CD4-positive, alpha-beta T cell treated with Interleukin-1 beta for 1 hour (primary cell): ENCODE data around the gene DNM3.
"Not testable (repeated sequence)": the region's sequence is repeated elsewhere in the genome, so short reads cannot be mapped to it uniquely, and the experiment has no call there.

Experiments
- DNase-seq, 2 donors: peaks; one replicate each; pipeline ENCODE4 v3.0.0-alpha.2; 2020 to 2022

Gene DNM3

DNA sequence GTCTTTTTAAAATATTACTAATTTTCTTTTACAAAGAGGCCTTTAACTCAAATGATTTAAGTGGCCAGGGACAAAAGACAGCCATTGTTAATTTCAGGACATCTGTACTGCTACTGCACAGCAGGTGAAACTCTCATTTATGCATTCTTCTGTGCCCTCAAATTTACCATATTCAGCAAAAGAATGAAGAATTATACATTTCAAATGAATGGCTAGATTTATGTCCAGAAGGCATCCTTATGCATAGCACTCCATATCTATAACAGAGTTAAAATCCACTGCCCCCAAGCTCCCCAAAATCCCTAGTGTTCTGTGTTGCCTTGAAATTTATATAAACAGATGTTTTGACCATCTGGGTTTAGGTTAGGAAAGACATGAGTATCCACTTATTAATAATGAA lies 202.6 kb downstream of the DNM3 start:
- DNase-seq = no peak

DNA sequence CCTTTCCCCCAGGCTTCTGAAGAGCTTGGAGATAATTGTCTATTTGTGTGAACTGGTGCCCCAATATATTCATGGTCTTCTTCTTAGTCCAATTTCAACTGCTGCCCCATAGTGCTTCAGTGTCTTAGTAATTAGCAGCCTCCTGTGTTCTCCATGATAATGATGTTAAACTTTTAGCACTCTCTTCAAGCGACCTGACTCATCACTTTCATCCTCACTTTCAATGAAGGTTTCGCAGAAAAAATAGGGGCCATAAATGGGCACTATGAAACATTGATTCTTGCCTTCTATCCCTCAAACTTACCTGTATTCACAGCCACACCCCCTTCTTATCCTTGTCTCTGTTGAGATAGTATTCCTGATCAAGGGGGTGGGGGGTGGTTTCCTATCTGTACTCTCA lies 210.6 kb downstream of the DNM3 start:
- no peak for DNase-seq

DNA sequence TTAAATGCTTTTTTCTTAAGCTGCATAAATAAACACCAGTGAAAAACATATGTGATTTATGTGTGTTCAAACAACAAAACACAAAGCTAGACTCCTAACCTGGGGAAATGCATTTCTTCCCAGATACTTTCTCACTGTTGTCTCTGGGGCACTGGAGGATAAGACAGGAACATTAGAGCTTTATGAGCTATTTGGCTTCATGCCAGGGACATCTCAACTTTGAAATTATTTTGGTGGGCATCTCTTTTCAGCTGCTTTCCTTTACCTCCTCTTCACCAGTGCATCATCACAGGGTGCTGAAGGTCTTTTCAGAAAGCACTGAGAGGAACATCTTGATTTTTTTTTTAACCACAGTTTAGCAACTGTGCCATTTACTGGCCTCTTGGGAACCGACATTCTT lies 212.9 kb downstream of the DNM3 start:
- DNase-seq = no peak

DNA sequence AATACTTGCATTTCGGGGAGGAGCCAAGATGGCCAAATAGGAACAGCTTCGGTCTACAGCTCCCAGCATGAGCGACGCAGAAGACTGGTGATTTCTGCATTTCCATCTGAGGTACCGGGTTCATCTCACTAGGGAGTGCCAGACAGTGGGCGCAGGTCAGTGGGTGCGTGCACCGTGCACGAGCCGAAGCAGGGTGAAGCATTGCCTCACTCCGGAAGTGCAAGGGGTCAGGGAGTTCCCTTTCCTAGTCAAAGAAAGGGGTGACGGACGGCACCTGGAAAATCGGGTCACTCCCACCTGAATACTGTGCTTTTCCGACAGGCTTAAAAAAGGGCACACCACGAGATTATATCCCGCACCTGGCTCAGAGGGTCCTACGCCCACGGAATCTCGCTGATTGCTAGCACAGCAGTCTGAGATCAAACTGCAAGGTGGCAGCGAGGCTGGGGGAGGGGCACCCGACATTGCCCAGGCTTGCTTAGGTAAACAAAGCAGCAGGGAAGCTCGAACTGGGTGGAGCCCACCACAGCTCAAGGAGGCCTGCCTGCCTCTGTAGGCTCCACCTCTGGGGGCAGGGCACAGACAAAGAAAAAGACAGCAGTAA lies 214.6 kb downstream of the DNM3 start:
- DNase-seq = not testable (repeated sequence)

DNA sequence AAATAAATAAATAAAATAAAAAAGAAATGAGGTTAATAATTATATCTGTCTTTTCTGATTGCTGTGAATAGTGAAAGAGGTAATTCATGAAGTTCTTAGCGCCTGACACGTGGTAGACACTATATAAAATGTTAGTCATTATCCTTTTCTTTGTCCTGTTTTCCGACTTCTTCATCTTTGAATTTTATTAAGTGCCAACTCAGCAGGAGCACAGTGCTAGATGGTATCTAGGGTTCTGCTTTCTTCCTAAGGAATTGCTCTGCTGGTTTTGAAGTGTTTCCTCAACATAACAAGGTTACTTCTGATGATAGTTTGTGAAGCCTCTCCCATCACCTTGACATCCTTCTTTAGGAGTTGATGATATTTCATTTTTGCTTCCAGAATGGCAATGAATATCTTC lies 227.0 kb downstream of the DNM3 start:
- no peak for DNase-seq

DNA sequence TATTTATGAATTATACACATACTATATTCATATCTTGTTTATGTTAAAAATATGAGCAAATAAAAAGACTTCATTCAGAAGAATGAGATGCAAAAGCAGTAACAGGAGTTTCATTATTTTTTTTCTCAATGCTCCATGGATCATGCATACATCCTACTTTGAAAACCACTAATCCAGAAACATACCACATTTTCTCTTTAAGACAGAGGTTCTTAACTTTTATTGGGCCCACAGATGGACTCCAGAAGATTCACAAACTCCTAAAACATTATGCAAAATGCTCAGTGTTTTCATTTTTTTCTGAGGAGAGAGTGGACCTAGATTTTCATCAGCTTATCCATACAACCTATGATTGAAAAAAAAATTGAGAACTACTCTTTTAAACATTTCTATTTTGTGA lies 227.8 kb downstream of the DNM3 start:
- no peak for DNase-seq

DNA sequence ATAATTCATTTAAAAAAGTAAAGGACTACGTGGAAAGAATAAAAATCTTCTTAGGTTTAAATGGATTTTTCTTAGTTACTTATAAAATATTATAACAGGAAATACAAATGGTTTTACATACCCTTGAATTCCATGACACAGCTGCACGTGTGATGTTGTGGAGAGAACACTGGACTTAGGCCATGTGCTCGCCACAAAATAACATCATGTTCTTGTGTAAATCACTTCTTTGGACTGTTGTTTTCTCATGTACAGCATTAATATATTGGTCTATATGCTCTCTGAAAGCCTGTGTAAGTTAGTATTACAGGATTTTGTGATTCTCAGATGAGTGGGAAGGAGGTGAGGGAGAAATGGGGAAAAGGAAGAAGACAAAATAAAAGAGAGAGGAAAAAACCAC lies 228.2 kb downstream of the DNM3 start:
- no peak for DNase-seq

DNA sequence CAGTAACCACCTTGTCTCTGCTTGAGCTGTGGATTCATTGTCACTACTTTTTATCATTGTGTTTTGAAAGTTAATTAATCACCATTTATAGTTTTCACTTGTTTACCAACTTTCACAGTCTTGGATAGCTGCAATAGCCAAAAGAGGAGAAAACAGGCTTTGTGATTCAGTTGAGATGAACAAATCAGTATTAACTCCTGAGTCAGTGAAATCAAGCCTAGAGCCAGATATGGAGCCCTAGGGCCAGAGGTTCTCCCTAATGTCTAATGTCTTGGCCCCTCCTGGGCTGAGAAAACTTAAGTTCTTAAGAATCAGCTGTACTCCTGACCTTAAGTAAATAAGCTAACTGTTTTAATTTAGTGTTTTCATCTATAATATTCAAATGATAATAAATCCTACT lies 228.8 kb downstream of the DNM3 start:
- no peak for DNase-seq

DNA sequence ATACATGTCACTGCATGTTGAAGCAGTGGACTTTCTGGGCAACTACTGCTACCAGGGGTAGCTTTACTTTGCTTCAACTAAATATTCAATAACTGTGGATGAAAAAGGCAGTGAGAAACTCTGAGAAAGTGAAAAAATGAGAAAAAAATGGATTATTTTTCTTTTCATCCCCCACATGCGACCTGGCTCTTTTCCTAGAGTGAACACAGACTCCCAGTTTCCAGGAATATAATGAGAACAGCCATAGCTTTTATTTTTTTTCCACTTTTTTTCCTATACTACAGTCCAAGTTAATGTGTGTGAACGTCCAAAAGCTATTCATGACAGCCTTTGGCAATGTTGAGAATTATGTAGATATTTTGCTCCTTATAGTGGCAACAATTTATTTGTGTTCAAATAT lies 230.4 kb downstream of the DNM3 start:
- no peak for DNase-seq

DNA sequence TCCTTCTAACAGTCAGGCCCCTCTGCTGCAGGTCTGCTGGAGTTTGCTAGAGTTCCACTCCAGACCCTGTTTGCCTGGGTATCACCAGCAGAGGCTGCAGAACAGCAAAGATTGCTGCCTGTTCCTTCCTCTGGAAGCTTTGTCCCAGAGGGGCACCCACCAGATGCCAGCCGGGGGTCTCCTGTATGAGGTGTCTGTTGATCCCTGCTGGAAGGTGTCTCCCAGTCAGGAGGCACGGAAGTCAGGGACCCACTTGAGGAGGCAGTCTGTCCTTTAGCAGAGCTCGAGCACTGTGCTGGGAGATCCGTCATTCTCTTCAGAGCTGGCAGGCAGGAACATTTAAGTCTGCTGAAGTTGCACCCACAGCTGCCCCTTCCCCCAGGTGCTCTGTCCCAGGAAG lies 238.6 kb downstream of the DNM3 start:
- not testable (repeated sequence) for DNase-seq

DNA sequence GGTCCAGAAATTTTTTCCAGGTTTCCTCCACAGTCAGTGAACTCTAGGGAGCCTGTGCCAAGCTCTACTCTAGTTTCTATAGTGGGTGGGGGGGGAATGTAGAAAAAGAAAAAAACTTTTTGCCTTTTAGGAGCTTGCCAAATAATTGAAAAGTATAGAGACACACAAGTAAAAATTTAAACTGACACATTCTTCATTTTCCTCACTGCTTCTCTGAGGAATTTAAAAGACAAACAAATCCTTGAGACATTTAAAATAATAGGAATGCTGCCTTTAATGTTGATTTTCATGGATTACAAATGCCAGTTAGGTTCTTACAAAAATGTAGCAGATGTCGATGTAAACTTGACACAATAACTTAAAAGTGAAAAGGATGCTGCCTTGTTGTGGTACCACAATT lies 241.9 kb downstream of the DNM3 start:
- DNase-seq = no peak

DNA sequence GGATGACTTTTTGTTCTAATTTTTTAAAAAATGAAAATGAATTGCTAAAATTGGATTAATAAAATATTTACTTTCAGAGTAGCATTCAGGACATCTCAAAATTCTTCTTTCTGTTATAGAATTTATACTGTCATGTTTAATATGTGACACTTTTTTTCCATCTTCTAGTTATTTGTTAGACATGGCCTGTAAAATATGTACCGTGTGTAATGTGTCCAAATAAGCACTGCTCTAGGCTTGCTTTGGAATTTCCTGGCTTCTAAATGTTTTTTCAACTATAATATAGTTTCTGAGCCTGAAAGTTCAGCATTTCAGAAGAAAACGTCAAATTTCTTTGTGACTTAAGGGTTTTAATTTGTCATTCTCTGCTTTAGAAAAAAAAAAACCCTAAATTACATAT lies 243.6 kb downstream of the DNM3 start:
- DNase-seq = no peak

DNA sequence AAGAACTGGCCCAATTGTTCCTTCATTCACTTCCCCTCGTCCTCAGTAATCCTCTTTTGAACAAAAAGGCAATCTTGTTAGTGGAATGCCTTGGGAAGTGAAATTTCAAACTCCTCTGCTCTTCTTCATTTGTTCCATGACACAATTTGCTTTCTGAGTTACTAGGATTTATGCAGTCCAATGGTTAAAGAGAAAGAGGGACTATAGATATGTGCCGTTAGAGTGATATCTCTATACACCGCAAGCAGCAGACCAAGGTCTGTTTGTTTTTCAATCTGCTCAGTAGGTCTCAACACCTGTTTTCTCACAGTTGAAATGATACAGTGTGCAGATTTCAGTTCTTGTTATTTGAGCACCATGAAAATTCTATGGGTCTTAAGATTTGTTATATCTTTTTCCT lies 244.0 kb downstream of the DNM3 start:
- no peak for DNase-seq

DNA sequence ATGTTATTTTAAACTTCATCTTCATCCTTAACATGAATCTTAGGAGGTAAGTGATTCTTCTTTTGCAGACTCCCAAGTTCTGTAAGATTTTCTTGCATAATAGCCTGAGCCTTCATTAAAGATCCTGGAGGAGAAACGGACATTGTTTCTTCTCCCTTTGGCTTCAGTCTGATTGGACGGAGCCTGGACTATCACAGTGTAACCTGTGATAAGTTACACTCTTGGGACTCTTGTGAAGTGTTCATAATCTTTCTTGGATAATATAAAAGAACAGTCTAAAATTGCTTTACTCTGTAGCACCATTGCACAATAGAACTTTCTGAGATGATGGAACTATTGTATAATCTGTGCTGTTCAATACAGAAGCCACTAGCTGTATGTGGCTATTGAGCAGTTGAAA lies 244.8 kb downstream of the DNM3 start:
- no peak for DNase-seq

DNA sequence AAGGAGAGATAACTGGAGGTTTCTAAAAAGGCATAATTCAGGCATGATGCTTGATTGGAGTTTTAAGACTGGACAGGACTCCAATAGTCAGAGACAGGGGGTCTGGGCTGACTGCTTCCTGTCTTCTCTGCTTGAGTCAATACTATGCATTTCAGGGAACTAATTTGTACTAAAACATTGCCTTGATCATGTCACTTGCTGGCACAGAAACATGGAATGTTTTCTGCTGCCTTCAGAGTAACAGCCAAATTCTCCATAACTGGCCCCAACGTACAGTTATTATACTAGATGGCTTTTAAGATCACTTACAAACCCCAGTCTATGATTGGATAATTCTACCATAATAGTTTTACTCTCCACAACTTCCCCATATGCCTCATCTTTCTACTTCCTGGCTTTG lies 247.0 kb downstream of the DNM3 start:
- DNase-seq = no peak

DNA sequence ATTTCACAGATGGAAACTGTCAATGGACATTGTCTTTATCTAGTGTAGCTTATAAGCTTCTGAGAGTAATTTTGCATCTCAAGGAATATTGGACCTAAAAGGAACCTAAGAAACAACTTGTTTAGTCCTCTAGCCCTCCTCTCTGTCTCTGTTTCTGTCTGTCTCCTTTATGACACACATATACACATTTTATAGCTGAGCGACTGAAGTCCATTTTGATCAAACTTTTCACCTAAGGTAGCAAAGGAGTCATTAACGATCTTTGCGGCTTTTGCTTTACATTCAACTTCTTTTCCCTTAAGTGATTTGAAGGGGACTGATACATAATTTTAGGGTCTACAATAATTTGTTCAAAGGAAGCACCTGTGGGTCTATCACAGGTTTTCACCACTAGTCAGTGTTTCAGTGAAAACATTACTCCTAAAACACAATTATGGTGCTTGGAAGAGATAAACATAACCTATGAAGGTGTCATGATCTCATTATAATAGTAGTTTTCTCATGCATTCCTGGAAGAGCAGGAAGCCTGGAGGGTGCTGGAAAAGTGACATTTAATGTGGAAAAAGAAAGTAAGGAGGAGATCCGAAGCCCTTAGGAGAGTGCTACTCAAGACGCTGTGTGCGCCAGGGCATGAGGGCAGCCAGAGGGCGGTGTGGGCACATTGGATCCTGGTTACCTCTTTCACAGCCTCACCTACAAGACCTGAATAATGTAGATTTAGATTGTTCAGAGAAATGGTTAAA lies 248.6 kb downstream of the DNM3 start:
- DNase-seq = peak; percentile 56 to 62

DNA sequence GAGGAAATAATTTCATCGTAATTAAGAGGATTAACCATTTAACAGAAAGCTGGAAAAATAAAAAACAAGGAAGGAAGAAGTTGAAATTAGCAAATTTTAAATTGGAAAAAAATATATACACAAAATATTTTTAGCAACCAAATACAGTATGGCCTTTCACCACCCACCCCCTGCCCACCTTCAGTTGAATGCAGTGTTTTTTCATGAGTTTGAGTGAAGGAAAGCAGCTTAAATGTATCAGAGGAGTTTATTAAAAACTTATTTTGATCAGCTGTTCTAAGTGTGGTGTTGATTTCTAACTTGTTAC lies 249.2 kb downstream of the DNM3 start:
- DNase-seq = no peak

DNA sequence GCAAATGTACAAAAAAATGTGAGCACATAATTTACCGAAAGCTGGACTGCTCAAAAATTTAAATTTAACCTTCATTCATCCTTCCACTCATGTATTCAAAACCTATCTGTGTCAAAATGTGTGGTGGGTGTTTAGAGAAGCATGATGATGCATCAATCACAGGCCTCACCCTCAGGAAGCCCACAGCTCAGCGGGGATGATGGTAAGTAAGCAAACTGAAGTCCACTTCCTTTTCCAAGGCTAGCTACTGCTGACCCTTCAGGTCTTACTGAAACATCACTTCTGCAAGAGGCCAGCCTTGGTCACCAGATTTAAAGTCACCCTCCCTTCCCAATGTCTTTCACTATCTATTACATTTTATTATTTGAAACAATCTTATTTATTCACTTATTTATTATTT lies 254.5 kb downstream of the DNM3 start:
- DNase-seq = no peak

DNA sequence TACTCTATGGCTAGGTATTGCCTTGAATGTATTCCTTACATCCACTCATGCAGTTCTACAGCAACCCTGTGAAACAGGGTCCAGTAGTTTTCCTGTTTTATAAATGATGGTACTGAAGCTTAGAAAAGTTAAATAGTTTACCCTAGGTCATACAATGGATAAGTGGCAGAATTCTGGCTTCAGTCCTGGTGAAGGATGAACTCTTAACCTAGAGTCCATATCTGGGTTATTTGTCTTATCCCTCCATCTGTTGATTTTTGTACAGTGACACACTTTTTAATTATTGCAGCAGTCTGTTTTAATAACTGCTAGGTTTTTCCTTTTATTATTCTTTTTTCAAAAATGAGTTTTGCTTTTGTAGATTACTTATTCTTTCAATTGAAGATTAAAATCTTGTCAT lies 263.9 kb downstream of the DNM3 start:
- no peak for DNase-seq

DNA sequence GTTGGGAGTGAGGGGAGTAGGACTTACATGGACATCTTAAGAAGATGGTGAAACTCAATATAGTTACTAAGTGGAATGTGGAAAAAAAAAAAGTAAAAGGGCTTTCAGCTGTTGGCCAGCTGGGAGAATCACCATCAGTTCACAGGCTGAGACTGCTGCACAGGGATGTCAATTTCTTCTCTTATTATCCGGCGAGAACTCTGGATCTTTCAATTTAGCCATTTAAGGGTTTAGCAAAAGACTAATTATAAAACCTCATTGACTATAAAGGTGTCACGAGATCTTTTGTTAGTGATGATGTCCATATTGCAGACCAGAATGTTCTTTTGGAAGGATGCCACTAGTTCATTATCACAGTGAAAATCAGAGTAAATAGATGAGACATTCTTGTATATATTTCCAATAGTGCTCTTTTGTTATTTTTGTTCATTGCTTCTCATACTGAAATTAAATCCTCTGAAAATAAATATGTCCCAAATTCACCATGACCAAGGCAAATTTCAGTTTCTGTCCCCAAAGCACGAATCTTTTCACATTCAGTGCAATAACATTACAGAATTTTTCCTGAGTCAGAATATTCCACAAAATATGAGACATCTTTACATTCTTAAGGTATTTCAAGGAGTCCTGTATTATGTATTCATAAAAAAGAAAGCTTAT lies 266.1 kb downstream of the DNM3 start:
- DNase-seq = no peak

DNA sequence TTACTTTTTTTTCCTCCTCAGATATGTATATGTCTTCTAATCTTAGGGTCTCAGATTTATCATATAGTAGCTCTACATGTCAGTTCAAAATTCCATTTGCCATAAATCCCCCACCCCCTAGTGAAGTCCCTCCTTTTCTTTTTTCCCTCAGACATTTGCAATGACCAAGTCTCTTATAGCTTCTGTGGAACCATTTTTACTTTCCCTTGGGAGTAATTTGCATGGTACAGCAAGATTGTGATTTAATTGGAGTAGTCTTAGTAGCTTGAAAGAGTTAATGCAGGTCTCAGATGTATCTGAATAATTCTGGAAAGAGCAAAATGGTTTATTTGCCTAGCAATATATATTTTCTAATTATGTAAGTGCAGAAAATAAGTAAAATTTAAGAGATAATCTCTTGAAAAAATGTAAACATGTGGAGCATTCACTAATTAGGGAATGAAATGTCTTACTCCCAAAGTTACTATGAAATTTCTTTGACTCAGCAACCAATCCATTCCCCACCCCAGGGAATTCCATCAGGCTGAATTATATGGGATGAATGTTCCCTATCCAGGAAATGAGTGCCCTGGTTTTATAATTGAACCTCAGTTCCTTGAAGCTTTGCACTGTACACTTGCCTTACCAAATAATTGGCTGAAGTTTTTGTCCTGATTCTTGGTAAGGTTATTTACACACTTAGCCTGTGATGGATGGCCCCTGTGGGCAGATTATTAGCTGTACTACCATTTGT lies 267.0 kb downstream of the DNM3 start:
- no peak for DNase-seq

DNA sequence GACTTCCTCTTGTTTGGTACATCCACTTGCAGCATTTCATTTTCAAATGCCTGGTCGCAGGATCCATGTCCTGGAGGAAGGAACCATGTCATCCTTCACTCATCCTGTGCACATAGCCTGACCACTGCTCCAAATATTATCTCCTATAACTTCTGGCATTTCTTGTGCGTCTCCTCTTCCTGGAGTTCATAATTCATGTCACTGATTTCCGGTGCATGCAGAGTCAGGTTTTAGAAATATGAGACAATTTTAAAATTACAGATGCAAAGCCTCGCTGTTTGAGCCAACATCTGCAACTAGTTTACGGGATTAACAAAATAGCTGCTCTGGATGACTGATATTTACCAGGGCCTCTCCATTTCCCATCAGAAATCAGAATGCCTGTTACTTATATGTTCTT lies 268.1 kb downstream of the DNM3 start:
- no peak for DNase-seq

DNA sequence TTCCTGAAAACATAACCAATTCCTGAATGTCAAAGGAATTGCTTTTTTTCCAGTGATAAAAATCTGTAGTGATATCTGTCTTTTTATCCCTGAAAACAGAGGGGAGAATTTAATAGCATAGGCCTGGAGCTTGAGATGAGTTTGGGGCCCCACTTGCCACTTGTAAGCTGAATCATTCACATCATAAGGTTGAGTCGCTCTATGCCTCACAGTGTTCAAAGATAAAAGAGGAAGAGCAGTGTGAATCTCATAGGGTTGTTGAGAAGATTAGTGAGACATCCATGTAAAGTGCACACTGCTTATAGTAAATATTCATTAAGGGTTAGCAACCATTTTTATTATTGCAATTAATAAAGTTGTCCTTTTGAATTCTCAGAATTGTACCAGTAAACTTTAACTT lies 271.3 kb downstream of the DNM3 start:
- DNase-seq = no peak

DNA sequence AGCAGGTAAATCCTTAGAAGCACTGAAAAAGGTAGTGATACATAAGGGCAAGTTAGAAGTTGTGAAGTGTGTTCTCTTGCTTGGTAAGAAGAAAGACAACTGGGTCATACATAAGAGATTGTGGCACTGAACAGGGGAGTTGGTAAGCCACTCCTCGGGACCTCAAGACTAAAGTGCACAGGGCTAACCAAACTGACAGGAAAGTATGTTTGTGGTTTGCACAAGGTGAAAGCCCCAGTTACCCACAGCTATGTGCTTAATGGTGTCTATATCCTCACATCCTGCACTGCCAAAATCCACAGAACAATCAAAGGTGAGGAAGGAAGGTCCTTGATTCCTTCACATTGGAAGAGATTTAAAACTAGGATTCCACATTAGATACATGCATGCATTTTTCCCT lies 276.5 kb downstream of the DNM3 start:
- DNase-seq = peak; percentile 12 to 47
